Stimulated activated CD4-positive, alpha-beta T cell treated with anti-CD3 and anti-CD28 coated beads, TNF-alpha, amount 100 ng/mL, for 4 hours (primary cell): ENCODE data around the gene PRR36.

Experiments
- DNase-seq, 3 experiments: peaks; one replicate each; pipeline ENCODE4 v3.0.0-alpha.2; 2020; ENCODE audit warnings: low read depth in 3 of 3

PRR36 gene

DNA sequence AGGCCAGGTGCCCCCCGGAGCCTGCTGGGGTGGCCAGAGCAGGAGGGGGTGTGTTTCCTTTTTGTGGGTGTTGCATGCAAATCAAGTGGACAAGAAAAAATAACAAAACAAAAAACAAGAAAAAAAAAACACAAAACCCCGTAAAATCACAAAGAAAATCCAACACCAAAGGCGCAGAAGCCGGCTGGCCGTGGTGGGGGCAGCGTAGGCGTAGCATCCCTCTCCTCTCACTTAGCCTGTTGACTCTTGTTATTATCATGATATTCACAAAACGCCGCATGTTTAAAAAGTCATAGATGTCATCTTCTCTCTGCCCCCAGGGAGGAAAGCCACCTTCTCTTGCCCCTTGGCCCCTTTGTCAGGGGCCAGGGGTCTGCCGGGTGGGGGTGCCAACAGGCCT, 39.5 kb upstream of the PRR36 start:
- no peak for DNase-seq

DNA sequence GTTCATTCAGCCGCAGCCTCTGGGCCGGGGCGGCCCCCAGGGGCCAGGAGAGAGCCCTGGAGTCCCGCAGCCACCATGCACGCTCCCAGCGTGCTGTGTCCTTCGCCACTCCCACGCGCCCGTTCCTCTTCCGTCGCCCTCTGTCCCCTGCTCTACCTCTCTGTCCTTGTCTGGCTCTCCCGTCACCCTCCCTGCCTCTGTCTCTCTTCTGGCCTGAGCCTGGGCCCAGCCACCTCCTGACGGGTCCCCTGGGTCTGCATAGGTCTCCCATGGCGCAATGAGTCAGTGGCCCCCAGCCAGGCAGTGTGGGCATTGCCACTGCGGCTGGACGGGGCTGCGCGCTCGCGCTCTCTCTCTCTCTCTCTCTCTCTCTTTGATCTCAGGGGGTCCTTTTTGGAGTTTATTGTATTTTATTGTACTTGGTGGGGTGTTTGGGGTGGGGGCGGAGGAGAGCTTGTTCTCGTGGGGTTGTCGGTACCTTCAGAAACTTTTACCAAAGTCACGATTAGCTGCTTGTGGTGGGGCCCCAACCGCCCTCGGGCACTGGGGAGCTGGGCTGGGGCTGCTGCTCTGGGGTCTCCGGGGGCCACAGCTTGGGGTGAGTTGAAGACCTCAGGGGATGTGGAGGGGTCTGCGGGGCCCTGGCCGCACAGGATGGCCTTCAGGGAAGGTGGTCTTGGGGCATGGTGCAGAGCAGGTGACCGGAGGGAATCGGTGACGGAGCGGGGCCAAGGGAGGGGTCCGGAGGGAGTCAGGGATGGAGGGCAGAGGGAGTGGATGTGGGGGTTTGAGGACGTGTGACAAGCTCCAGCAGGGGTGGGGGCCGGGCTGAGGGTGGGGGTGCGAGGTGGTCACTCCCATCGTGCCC, 38.7 kb upstream of the PRR36 start:
- no peak for DNase-seq

DNA sequence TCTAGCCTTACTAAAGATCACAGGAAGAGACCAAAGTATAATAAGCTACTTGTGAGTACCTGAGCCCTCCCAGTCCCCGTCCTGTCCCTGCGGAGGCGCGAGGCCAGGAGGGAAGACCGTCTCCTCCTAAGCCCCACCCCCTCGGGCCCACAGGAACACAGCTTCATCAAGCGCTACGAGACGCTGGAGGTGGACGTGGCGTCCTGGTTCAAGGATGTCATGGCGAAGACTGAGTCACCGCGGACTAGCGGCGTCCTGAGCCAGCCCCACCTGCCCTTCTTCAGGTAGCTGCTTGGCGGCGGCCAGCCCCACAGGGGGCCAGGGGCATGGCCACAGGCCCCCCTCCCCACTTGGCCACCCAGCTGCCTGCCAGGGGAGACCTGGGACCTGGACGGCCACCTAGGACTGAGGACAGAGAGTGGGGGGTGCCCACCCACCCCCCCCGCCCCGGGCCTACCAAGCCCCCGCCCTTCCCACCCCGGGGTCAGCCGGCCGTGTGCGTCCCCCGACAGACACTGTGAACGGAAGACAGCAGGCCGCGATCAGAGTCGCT, 38.0 kb upstream of the PRR36 start:
- no peak for DNase-seq

DNA sequence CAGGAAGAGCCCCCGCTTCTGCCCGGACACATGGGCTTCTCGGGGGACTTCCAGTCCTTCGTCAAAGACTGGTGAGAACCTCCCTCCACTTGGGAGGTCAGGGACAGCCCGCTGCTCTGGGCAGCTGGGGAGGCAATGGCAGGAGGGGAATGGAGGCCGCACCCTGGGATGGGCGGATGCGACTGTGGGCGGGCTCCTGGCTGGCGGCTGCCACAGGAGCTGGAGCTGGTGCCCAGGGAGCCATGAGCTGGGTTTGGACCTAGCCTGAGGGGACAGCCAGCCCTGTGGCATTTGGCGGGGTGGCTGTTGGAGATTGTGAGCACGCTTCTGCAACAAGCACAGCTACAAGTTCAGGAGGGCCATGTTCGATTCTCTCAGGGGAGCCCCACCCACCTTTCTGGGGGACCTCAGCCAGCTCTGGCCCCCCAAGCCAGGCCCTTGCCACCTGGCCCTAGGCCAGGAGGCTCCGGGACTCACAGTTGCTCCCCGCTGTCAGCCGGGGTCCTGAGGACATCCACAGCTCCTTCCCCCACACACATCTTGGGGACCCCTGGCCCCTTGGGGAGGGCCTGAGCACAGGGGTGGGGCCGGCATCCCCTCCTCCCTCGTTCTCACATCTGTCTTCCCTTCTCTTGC, 37.4 kb upstream of the PRR36 start:
- DNase-seq: no peak

DNA sequence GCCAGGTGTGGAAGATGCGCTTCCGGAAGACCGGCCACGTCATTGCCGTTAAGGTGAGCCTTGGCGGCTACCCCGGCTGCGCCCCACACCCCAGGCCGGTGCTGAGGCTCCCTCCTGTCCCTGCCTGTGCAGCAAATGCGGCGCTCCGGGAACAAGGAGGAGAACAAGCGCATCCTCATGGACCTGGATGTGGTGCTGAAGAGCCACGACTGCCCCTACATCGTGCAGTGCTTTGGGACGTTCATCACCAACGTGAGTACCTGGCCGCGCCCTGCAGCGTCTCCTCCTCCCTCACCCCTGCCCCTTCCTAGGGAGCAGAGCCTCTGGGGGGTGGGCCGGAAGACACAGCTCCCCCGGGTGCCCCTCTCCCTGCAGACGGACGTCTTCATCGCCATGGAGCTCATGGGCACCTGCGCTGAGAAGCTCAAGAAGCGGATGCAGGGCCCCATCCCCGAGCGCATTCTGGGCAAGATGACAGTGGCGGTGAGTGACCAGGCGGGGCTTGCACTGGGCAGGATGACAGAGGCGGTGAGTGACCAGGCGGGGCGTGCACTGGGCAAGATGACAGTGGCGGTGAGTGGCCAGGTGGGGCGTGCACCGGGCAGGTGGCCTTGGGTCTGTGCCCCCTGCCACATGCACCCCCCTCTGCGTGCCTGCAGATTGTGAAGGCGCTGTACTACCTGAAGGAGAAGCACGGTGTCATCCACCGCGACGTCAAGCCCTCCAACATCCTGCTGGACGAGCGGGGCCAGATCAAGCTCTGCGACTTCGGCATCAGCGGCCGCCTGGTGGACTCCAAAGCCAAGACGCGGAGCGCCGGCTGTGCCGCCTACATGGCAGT, 36.4 kb upstream of the PRR36 start:
- no peak for DNase-seq

DNA sequence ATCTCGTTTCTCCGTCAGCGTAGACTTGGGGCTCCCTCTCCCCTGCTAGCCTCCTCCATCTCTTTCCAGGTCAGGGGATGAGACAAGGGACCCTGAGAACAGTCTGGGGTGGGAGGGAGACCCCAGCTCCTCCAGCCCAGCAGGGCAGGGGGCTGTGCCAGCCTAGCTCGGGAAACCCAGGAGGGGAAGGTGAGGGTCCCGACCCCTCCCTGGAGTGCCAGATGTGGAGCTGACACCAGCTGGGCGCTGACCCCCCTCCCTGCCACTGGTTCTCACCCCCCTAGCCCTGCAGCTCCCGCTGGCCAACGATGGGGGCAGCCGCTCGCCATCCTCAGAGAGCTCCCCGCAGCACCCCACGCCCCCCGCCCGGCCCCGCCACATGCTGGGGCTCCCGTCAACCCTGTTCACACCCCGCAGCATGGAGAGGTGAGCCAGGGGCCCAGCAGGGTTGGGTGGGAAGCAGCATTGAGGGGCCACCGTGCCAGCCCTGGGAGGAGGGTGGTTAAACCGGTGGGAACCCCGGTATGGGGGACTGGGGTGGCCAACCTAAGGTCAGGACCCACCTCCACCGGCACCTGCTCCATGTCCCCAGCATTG, 35.4 kb upstream of the PRR36 start:
- no peak for DNase-seq

DNA sequence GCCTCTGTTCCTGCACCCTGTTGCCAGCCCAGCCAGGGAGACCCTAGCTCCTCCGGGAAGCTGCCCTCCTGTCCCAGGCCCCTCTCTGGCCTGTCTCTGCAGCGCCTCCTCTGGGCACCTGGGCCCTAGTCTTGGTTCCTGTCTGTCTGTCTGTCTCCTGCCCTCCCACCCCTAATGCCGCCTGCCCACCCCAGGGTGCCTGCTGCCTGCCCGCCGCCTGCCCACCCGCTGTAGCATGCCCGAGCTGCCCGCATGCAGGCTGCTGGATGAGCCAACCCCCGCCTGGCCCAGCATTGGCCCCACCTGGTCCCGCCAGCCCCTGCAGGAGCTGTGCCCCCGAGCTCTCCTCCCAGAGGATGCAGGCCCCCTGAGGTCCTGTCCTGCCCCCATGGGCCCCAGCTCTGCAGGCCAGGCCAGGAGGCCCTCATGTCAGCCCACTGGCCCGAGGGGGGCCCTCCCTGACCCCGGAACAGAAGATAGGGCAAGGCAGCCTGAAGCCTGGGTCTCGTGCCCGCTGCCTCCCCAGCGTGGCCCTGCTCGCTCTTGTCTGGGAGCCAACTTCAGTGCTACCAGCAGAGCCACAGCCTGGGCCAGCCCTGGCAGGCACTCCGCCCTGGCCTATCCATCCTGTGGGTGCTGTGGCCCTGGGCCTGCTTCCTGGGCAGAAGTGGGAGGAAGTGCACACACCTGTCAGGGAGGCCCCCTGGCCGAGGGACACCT, 34.7 kb upstream of the PRR36 start:
- no peak for DNase-seq

DNA sequence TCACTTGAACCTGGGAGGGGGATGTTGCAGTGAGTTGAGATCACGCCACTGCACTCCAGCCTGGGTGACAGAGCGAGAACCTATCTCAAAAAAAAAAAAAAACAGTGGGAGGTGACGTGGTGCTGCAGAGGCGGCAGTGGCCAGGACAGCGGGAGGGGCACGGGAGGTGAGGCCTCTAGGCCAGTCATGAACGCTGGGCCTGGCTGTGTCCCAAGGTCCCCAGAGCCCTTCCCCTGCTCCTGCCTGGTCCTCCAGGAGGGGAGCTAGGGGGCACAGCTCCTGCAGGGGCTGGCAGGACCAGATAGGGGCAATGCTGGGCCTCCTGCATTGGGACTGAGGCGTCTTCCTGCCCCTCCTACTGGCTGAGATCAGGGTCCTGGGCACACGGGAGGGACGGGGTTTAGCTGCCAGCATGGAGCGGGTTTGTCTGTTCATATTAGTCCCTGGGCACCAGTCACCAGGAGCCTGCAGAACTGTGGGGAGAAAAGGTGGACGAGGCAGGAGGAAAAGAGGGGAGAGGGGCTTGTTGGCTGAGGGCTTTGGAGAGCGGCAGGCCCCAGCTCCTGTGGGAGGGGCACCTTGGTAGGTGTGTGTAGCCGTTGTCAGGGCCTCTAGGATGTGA, 34.0 kb upstream of the PRR36 start:
- DNase-seq: no peak

DNA sequence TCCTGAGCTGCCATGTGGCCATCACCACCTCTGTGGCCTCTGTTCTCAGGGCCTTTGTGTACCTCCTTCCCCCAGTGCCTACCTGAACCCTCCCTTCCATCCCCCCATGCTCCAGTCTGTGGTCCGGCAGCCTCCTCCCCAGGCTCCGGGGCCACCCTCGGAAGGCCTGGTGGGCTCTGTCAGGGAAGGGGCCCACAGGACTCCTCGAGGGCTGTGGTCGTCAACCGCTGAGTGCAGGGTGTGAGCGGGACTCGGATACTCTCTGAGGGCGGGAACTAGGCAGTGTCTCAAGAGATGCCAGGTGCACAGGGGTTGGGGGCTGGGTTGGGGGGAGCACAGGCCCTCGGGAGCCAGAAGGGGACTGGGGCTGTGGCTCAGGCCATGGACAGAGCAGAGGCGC, 33.4 kb upstream of the PRR36 start:
- no peak for DNase-seq

DNA sequence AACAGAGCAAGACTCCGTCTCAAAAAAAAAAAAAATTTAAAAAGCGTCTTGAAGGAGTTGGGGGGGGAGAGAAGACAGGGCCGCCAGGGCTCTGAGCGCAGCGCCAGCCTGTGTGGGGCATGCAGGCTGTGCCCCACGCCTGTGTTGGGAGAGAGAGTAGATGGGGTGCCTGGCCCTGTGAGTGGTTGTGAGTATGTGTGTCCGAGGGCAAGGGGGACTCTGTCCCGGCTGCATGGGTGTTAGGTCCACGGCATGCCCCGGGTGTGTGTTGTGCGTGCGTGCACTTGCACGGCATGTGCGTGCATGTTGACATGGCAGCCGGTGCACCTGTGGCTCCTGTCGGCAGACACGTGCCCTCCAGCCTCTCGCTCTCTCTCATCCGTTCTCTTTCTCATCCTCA, 32.9 kb upstream of the PRR36 start:
- no peak for DNase-seq

DNA sequence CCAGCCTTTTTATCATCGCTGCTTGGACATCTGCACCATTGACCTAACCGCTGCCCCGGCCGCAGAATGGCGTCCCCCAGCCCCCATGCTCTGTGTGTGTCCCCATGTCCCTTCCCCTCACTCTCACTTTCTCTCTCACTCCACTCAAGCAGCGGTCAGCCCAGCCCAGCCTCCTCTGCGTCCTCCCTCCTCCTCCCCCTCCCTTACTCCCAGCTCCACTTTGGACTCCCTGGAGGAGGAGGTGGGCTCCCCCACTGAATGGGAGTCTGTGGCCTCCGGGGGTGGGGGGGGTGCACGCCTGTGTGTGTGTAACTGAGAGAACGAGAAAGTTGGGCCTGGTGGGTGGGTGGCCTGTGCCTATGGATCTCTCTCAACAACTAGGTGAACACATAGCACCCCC, 31.7 kb upstream of the PRR36 start:
- no peak for DNase-seq

DNA sequence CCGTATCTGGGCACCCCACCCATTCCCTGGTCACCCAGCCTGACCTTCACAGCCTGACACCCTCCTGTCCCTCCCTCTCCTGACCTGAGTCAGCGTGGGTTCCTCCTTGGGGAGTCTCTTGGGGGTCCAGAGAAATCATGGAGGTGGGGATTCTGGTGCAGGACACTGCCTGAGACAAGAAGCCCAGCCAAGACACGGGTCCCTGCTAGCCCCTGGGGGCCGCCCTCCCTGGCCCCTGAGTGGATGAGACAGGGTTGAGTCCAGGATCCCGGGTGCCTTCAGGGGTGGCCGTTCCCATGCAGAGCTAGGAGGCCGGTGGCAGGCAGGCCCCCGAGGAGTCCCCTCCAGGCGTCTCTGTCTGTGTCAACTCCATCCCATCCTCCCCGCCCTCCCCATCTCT, 31.1 kb upstream of the PRR36 start:
- no peak for DNase-seq

DNA sequence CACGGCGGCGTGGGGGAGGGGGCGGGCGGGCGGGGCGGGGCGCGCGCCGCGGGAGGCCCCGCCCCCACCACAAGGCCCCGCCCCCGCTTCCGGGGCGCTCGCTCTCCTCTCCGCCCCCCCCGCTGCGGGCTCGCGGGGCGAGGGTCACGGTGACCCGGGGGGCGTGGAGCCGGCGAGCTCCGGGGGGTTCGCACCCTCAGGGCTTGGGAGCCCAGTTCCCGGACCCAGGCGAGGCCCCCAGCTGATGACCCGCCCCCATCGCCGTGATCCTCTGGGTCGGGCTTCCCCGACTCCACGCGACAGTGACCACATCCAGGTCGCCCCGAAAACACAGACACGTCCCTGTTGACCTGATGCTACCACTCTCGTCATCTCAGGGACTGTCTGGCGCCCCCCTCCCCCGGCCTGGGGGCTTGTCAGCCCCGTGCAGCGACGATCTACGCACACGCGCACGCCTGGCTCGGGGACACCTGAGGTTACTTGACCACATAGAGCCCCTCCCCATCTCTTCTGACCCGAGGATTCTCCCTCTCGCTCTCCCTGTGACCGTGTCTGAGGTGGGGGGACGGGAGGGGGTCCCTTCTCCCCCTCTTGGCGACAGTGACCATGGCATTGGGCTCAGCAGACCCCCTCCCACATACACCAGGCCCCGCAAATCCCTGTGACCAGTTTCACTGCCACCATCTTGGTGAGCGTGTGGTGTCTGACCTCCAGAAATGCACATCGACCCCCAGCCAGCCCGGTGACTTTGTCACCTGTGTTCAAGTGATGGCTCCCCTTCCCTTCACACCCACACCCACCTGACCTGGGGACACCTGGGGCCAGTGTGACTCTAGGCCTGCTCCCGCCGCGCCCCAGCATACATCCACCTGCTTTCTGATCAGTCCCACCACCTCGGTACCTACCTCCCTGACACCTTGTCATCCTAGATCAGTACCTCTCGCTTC, 30.2 kb upstream of the PRR36 start:
- peak in 1 of 3 experiments; percentile 61 for DNase-seq

DNA sequence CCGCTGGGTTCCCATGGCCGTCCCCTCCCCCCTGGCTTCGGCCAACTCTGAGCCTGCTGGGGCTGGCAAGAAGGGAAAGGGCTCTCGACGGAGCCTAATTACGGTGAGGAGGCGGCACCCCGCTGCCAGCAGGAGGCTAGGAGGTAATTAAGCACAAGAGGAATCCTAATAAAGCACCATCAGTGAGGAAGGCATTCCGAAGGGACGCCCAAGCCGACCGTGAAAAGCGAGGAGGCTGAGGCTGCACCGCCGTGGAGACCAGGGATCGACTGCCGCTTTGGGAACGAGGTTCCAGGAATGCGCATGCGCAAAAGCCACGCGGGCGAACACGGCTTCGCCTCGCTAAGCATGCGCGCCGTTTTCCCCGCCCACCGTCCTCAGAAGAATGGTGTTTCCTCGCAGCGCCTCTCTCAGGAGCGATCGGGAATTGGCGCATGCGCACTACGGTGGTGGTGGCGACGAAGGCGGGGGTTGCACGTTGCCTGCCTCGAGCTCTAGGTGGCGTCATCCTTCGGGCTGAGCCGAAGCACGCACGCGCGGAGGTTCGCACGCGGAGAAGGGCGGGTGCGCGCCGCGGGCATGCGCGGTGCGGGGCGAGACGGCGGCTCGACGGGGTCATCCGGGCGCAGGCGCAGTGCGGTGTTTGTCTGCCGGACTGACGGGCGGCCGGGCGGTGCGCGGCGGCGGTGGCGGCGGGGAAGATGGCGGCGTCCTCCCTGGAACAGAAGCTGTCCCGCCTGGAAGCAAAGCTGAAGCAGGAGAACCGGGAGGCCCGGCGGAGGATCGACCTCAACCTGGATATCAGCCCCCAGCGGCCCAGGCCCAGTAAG, 29.3 kb upstream of the PRR36 start, which contains the start of gene MAP2K7:
Gene MAP2K7 (plus strand): TSS at position 634 of the 830 bp plus-strand sequence. CDS start 68 bp downstream, at position 702.
- peak; percentile 100 for DNase-seq

DNA sequence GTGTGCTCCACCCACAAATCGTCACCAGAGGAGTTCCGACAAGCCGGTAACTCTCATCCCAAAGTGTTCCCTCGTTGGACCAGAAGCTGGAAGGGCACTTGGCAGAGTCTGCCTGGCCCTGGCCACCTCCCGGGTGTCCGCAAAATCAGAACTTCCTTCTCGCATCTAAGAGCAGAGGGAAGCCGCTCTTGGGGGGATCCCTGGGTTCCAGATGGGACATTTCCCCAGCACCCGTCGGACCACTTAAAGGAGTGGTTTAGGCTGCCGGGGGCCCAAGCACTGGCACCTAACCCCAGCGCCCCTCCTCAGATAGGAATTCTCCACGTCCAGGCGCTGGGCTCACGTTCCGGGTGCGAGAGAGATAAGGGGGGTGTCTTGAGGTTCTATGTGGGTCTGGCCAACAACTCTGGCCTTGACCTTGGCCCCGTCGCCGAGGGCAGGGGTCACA, 28.6 kb upstream of the PRR36 start:
- DNase-seq: no peak

DNA sequence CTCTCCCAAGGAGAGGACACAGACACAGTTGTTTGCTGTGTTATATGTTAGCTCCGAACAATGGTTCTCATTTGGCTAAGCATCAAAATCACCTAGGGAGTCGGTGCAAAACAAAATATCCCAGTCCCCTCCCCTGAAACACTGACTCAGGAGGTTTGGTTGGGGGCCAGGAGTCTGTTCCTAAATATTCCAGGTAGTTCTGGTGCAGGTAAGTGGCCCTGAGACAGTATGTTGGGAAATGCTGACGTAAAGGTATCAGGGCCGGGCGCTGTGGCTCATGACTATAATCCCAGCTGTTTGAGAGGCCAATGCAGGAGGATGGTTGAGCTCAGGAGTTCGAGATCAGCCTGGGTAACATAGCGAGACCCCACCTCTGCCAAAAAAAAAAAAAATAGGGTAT, 27.1 kb upstream of the PRR36 start:
- DNase-seq: no peak

DNA sequence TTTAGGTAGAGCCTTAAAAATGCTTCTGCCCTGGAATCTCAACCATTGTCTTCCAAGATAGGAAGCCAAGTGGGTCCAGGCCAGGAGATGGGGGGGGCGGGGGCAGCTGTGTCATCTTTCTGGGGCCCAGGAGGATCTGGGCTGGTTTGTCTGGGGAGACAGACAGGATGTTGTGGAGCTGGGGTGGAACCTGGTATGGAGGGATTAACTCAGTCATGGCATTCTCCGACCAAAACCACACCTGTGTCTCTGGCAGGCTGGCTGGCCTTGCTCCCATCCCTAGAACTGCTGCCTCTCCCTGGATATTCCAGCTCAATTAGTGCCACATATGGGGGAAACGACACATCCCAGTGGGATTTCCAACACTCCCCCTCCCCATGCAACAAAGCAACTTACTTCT, 26.7 kb upstream of the PRR36 start:
- no peak for DNase-seq

DNA sequence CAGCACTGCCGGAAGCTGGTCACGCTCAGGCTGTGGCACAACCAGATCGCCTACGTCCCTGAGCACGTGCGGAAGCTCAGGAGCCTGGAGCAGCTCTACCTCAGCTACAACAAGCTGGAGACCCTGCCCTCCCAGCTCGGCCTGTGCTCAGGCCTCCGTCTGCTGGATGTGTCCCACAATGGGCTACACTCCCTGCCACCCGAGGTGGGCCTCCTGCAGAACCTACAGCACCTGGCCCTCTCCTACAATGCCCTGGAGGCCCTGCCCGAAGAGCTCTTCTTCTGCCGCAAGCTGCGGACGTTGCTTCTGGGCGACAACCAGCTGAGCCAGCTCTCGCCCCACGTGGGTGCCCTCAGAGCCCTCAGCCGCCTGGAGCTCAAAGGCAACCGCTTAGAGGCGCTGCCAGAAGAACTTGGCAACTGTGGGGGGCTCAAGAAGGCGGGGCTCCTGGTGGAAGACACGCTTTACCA, 26.2 kb upstream of the PRR36 start:
- no peak for DNase-seq
